Tibial nerve (tissue), 4 donors: ENCODE results near the gene SP2. TPM values are rescaled to one million over a fixed set of nuclear protein-coding genes. Genes with fewer than 3 reads are reported as not detected.
A peak's percentile ranks its signal among the peaks of the same experiment; 100 is the strongest.

Experiments used
- DNase-seq, 2 donors: peaks; one replicate each; pipeline ENCODE4 v3.0.0-alpha.2; 2019; ENCODE audit warnings: low spot score in 2 of 2
- H3K27ac ChIP-seq, 4 donors: fragments of 200-600 bp; sonication (generic) in 3 of 4; one replicate each; pipeline ENCODE4 v1.5.1; 2017 to 2019; ENCODE audit warnings: mild to moderate bottlenecking in 1 of 4
- H3K27me3 ChIP-seq, 2 donors: fragments of 200-600 bp; sonication (generic) in 1 of 2; one replicate each; pipeline versions ENCODE4 v1.5.1 to v1.6.0; 2017 to 2019
- H3K36me3 ChIP-seq, 3 donors: fragments of 200-600 bp; sonication (generic); one replicate each; pipeline ENCODE4 v1.5.1; 2018 to 2019
- H3K4me1 ChIP-seq, 4 donors: fragments of 200-600 bp; sonication (generic) in 3 of 4; one replicate each; pipeline ENCODE4 v1.5.1; 2017 to 2019
- H3K4me3 ChIP-seq, 4 donors: fragments of 200-600 bp; sonication (generic) in 3 of 4; one replicate each; pipeline ENCODE4 v1.5.1; 2017 to 2019; ENCODE audit warnings: mild to moderate bottlenecking in 1 of 4, moderate library complexity in 1 of 4
- H3K9me3 ChIP-seq, 4 donors: fragments of 200-600 bp; sonication (generic) in 3 of 4; one replicate each; pipeline ENCODE4 v1.5.1; 2017 to 2019
- EP300 ChIP-seq, 2 donors: sonication (generic); formaldehyde crosslinking; IDR thresholded peaks; one replicate each; pipeline ENCODE4 v1.6.1; 2017; ENCODE audit warnings: antibody characterized with exemption in 2 of 2, mild to moderate bottlenecking in 1 of 2
- POLR2A ChIP-seq, 2 donors: fragments of 450-650 bp; IDR thresholded peaks; one replicate each; pipeline ENCODE4 v1.6.1; 2017; ENCODE audit warnings: antibody characterized with exemption in 2 of 2, mild to moderate bottlenecking in 2 of 2, moderate library complexity in 2 of 2
- WGBS, 2 donors: methylation state at CpG; one replicate each; pipeline ENCODE4 v1.1.5; 2018; 5-methylcytosine and 5-hydroxymethylcytosine counted together
- total RNA-seq, 4 donors: library from RNA; depleted of rRNA; stranded (reverse); fragments of >200 nt; gene quantifications; one replicate each; pipeline ENCODE4 v1.1.0, GENCODE V29; 2016
- TF ChIP-seq, protein P1 (sequence below), 5 experiments: fragments of 200-600 bp in 3 of 5; fragments of 450-650 bp in 2 of 5; sonication (generic) in 3 of 5; IDR thresholded peaks; one replicate each; pipeline ENCODE4 v1.5.1; 2016 to 2019; ENCODE audit warnings: antibody characterized with exemption in 5 of 5, mild to moderate bottlenecking in 3 of 5, moderate library complexity in 2 of 5

SP2 gene
- total RNA-seq, 4 donors from 2014 or later, result 5.9 to 7.2 (median 7.1) TPM

DNA sequence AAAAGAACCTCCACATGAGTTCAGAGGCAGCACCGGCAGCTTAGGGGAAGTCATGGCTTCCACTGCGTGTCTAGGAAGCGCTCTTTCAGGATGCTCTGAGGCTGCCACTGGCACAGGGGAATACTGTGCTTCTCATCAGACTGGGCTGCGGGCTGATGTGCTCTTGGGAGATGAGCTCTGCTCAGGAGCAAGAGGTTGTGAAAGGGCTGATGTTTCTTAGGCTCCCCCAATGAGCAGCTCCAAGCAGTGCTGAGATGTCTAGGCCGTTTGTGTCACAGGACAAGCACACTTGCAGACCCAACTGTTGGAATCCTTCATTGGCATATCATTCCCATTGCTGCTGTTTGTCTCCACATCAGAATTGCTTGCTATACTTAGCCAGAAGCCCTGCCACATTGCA lies 3.6 kb downstream of the SP2 start:
- Histone ChIP-seq H3K27ac (peak overlapping the region in 2 of 4 donors; percentile 52 to 94), H3K4me1 (peaks cover 4 to 83% (median 36%) of the 10 kb centered on the region in 4 donors), H3K27me3 (no peaks in the 10 kb centered on the region), H3K9me3 (no peaks in the 10 kb centered on the region), H3K4me3 (no peak overlapping the region), H3K36me3 (peaks cover 0 to 3% (median 0%) of the 10 kb centered on the region in 3 donors)
- no peak for DNase-seq
- TF ChIP-seq, protein P1, sequence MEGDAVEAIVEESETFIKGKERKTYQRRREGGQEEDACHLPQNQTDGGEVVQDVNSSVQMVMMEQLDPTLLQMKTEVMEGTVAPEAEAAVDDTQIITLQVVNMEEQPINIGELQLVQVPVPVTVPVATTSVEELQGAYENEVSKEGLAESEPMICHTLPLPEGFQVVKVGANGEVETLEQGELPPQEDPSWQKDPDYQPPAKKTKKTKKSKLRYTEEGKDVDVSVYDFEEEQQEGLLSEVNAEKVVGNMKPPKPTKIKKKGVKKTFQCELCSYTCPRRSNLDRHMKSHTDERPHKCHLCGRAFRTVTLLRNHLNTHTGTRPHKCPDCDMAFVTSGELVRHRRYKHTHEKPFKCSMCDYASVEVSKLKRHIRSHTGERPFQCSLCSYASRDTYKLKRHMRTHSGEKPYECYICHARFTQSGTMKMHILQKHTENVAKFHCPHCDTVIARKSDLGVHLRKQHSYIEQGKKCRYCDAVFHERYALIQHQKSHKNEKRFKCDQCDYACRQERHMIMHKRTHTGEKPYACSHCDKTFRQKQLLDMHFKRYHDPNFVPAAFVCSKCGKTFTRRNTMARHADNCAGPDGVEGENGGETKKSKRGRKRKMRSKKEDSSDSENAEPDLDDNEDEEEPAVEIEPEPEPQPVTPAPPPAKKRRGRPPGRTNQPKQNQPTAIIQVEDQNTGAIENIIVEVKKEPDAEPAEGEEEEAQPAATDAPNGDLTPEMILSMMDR (IDR thresholded peaks at IDR 0.05), result no peak
- TF ChIP-seq POLR2A (IDR thresholded peaks at IDR 0.05), result no peak
- TF ChIP-seq EP300 (IDR thresholded peaks at IDR 0.05), result no peak
- 67 to 73% methylated on average over 5 of the region's 5 CpGs for WGBS, 2 donors

DNA sequence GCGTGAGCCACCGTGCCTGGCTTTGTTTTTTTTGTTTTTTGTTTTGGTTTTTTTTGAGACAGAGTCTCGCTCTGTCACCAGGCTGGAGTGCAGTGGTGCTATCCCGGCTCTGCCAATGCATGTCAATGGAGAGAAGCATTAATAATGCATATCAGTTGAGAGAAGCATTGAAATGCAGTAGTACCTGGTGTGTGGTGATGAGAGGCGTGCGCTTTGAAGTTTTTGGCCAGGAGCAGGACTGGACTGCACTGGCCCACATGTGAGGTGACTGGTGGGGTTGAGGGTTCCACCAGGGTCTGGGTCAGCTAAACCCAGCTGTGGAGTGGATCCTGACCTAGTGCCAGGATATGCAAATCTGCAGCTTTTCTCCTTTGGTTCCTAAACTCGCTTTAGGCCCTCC lies 5.4 kb downstream of the SP2 start:
- H3K36me3 ChIP-seq, result peaks cover 0 to 3% (median 0%) of the 10 kb centered on the region in 3 donors
- peak overlapping the region in 1 of 4 donors; percentile 19 for H3K27ac ChIP-seq
- no peak for DNase-seq
- WGBS, 2 donors, result 85 to 89% methylated on average over 7 of the region's 7 CpGs
- no peaks in the 10 kb centered on the region for H3K27me3 ChIP-seq
- H3K4me1 ChIP-seq, result peaks cover 6 to 96% (median 53%) of the 10 kb centered on the region in 4 donors
- TF ChIP-seq, protein P1 (IDR thresholded peaks at IDR 0.05), result no peak
- TF ChIP-seq EP300 (IDR thresholded peaks at IDR 0.05) (no peak), POLR2A (IDR thresholded peaks at IDR 0.05) (no peak)
- H3K4me3 ChIP-seq, result no peak overlapping the region
- no peaks in the 10 kb centered on the region for H3K9me3 ChIP-seq

DNA sequence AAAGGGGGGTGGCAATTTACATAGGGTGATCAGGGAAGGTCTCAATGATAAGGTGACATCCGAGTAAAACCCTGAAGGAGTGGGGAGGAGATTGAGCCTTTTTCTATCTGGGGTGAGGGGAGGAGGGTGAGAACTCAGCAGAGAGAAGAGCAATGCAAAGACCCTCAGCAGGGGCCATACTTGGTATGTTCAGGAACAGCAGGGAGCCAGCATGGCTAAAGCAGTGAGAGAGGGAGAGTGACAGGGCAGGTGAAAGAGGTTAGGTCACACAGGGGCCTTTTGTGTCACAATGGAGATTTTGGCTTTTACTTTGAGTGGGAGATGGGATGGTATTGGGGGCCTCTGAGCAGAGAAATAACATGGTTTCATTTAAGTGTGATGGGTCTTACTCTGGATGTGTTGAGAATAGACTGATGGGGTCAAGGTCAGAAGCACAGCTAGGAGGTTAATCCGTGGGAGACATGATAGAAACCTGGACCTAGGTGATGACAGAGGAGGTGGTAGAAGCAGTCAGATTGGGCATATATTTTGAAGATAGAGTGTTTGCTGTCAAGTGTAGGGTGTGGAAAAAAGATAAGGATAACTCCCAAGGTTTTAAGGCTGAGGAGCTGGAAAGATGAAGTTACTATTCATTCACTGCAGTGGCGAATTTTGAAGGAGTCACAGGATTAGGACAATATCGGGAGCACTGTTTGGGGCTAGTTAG lies 6.2 kb downstream of the SP2 start:
- H3K27ac ChIP-seq, result peak overlapping the region in 1 of 4 donors; percentile 47
- WGBS, 2 donors, result 73 to 74% methylated on average over 4 of the region's 4 CpGs
- TF ChIP-seq, protein P1 (IDR thresholded peaks at IDR 0.05), result no peak
- no peak for TF ChIP-seq EP300 (IDR thresholded peaks at IDR 0.05)
- no peak for TF ChIP-seq POLR2A (IDR thresholded peaks at IDR 0.05)
- H3K9me3 ChIP-seq, result no peaks in the 10 kb centered on the region
- H3K27me3 ChIP-seq, result no peaks in the 10 kb centered on the region
- H3K4me3 ChIP-seq, result no peak overlapping the region
- no peak for DNase-seq
- peaks cover 0 to 3% (median 0%) of the 10 kb centered on the region in 3 donors for H3K36me3 ChIP-seq
- H3K4me1 ChIP-seq, result peaks cover 6 to 98% (median 58%) of the 10 kb centered on the region in 4 donors

DNA sequence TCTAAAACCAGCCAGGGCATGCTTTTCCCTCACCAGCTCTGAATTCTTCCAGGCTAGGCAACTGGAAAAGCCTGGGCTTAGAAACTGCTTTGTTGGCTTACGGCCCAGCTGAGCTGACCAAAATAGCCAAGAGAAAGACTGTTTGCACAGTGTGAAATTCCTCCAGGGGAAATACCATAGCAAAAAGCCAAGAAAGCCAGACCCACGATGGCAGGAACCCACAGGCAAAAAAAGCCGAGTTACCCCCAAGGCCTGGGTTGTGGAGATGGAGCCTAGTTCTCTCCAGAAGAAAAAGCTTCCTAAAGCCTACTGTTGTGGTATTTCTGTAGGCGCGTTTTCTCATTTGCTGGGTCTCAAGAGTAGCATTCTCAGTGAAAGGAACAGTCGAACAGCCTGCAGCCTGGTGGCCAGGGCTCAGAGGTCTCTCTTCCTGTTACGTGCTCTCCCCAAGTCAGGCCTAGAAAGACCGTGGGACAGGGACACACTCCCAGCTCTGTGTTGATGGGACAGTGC lies 9.2 kb downstream of the SP2 start:
- Histone ChIP-seq H3K4me1 (peaks cover 6 to 86% (median 45%) of the 10 kb centered on the region in 4 donors), H3K4me3 (no peak overlapping the region), H3K27me3 (no peaks in the 10 kb centered on the region), H3K27ac (peak overlapping the region; percentile 38 to 87 (median 80)), H3K9me3 (no peaks in the 10 kb centered on the region), H3K36me3 (peaks cover 0 to 3% (median 0%) of the 10 kb centered on the region in 3 donors)
- peak in 1 of 2 donors; percentile 30 for TF ChIP-seq EP300 (IDR thresholded peaks at IDR 0.05)
- TF ChIP-seq, protein P1 (IDR thresholded peaks at IDR 0.05), result no peak
- WGBS, 2 donors, result 14 to 19% methylated on average over 8 of the region's 8 CpGs
- DNase-seq, result peak; percentile 67 to 74

DNA sequence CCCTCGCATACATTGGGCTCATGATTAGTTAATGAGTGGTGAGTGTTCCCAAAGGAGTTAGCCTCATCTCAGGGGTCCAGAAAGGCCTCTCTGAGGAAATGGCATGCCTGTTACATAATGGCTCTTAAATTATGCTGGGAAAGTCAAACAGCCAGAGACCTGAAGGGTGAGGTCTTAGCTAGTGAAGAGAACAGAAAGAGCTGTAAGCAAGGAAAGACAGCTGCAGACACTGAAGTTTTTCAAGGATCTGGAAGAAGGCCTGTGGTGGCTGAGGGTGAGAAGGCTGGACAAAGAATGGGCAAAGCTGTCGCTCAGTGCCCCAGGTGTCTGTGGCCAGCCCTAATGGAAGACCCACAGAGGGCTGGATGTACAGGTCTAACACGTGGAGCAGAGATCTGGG lies 10.4 kb downstream of the SP2 start:
- Histone ChIP-seq H3K27ac (peak overlapping the region; percentile 38 to 87 (median 80)), H3K4me3 (no peak overlapping the region), H3K4me1 (peaks cover 6 to 75% (median 40%) of the 10 kb centered on the region in 4 donors), H3K36me3 (no peaks in the 10 kb centered on the region), H3K9me3 (no peaks in the 10 kb centered on the region), H3K27me3 (no peaks in the 10 kb centered on the region)
- TF ChIP-seq, protein P1 (IDR thresholded peaks at IDR 0.05), result no peak
- no peak for TF ChIP-seq EP300 (IDR thresholded peaks at IDR 0.05)
- TF ChIP-seq POLR2A (IDR thresholded peaks at IDR 0.05), result no peak
- 83 to 86% methylated on average over 3 of the region's 3 CpGs for WGBS, 2 donors
- DNase-seq, result no peak
